ENCODE data around the gene PRKCH. TPM values are rescaled to one million over a fixed set of nuclear protein-coding genes. Genes with fewer than 3 reads are reported as not detected.
A peak's percentile ranks its signal among the peaks of the same experiment; 100 is the strongest.

The PRKCH gene
- total and polyA plus RNA-seq, 4 experiments from 2014 or later = 246 to 284 (median 249) TPM

- ChIA-PET POLR2A (ENCODE audit: partially characterized antibody) (interaction anchor here (0.6 to 19.4 kb wide), 12 partner anchors 9 to 145 kb away, joined by 3 to 578 read pairs (median 4); partner anchors contain the start of gene PRKCH), CTCF (ENCODE audit: partially characterized antibody) (interaction anchor here (0.9 to 10.2 kb wide), 11 partner anchors 9 to 149 kb away, joined by 3 to 84 read pairs (median 5); partner anchors contain the start of gene PRKCH)
- no peaks in the 10 kb centered on the region for H3K27me3 Mint-ChIP-seq
- peak overlapping the region; percentile 77 to 100 (median 92) for H3K4me3 Mint-ChIP-seq
- peak overlapping the region; percentile 31 to 55 for H3K4me3 ChIP-seq (ENCODE audit: low read length in 2 of 2)
- H3K27ac Mint-ChIP-seq = peak overlapping the region in 6 of 7 donors; percentile 91 to 99 (median 97)
- no peaks in the 10 kb centered on the region for H3K27me3 ChIP-seq (ENCODE audit: insufficient read depth, low read length)
- H3K36me3 ChIP-seq (ENCODE audit: insufficient read depth, low read length) = no peaks in the 10 kb centered on the region
- peaks cover 0 to 2% (median 0%) of the 10 kb centered on the region in 8 donors for H3K9me3 Mint-ChIP-seq
- peak overlapping the region; percentile 89 for H3K27ac ChIP-seq (ENCODE audit: low read depth, low read length)
- intact Hi-C loops (cut with micrococcal nuclease) = no loop called here
- peaks cover 31 to 40% of the 10 kb centered on the region in 2 donors for H3K36me3 Mint-ChIP-seq
- peaks cover 94% of the 10 kb centered on the region for H3K4me1 ChIP-seq (ENCODE audit: insufficient read depth, low read length)
- DNase-seq = peak in 1 of 5 donors; percentile 29
- H3K9me3 ChIP-seq (ENCODE audit: control insufficient read depth in 1 of 2, low read length in 2 of 2) = no peaks in the 10 kb centered on the region
- peaks cover 68 to 93% (median 77%) of the 10 kb centered on the region in 4 donors for H3K4me1 Mint-ChIP-seq
Observed at GRCh38 chr14:61330511-61330910, 9.1 kb downstream of the PRKCH start.

GRCh38 chr14:61331992-61332657 is 10.7 kb downstream of the PRKCH start:
- POLR2A ChIA-PET (ENCODE audit: partially characterized antibody) = interaction anchor here (0.9 to 19.4 kb wide), 20 partner anchors 11 to 368 kb away, joined by 3 to 578 read pairs (median 6); partner anchors contain the start of genes PRKCH and TMEM30B
- no peaks in the 10 kb centered on the region for H3K27me3 ChIP-seq (ENCODE audit: insufficient read depth, low read length)
- H3K9me3 ChIP-seq (ENCODE audit: control insufficient read depth in 1 of 2, low read length in 2 of 2) = no peaks in the 10 kb centered on the region
- no peaks in the 10 kb centered on the region for H3K36me3 ChIP-seq (ENCODE audit: insufficient read depth, low read length)
- CTCF ChIA-PET (ENCODE audit: partially characterized antibody) = interaction anchor here (1.2 to 10.2 kb wide), 13 partner anchors 7 to 124 kb away, joined by 3 to 84 read pairs (median 5); partner anchors contain the start of gene PRKCH
- no peak for DNase-seq
- intact Hi-C loops (cut with micrococcal nuclease) = loop anchor here (1.0 kb wide), 1 partner anchor 9 kb away; no protein-coding TSS in a partner anchor
- peaks cover 94% of the 10 kb centered on the region for H3K4me1 ChIP-seq (ENCODE audit: insufficient read depth, low read length)
- Mint-ChIP-seq H3K4me1 (peaks cover 68 to 89% (median 75%) of the 10 kb centered on the region in 4 donors), H3K27me3 (no peaks in the 10 kb centered on the region), H3K9me3 (no peaks in the 10 kb centered on the region), H3K36me3 (peaks cover 25 to 35% of the 10 kb centered on the region in 2 donors), H3K4me3 (peak overlapping the region; percentile 82 to 92 (median 88)), H3K27ac (peak overlapping the region; percentile 93 to 100 (median 99))
- H3K27ac ChIP-seq (ENCODE audit: low read depth, low read length) = peak overlapping the region; percentile 83
- peak overlapping the region; percentile 44 to 48 for H3K4me3 ChIP-seq (ENCODE audit: low read length in 2 of 2)

GRCh38 chr14:61332658-61333029 is 11.3 kb downstream of the PRKCH start:
- H3K9me3 ChIP-seq (ENCODE audit: control insufficient read depth in 1 of 2, low read length in 2 of 2) = no peaks in the 10 kb centered on the region
- DNase-seq = peak in 2 of 5 donors; percentile 23 to 69
- CTCF ChIA-PET (ENCODE audit: partially characterized antibody) = interaction anchor here (0.6 to 10.2 kb wide), 12 partner anchors 8 to 143 kb away, joined by 3 to 84 read pairs (median 4); partner anchors contain the start of gene PRKCH
- Mint-ChIP-seq H3K36me3 (peaks cover 22 to 32% of the 10 kb centered on the region in 2 donors), H3K4me3 (peak overlapping the region; percentile 82 to 92 (median 88)), H3K27ac (peak overlapping the region; percentile 93 to 100 (median 99)), H3K27me3 (no peaks in the 10 kb centered on the region), H3K4me1 (peaks cover 66 to 88% (median 74%) of the 10 kb centered on the region in 4 donors), H3K9me3 (no peaks in the 10 kb centered on the region)
- intact Hi-C loops (cut with micrococcal nuclease) = loop anchor here (1.0 kb wide), 1 partner anchor 9 kb away; no protein-coding TSS in a partner anchor
- H3K4me3 ChIP-seq (ENCODE audit: low read length in 2 of 2) = peak overlapping the region; percentile 44 to 48
- no peaks in the 10 kb centered on the region for H3K27me3 ChIP-seq (ENCODE audit: insufficient read depth, low read length)
- POLR2A ChIA-PET (ENCODE audit: partially characterized antibody) = interaction anchor here (1.0 to 19.4 kb wide), 18 partner anchors 11 to 368 kb away, joined by 3 to 578 read pairs (median 8); partner anchors contain the start of genes PRKCH and TMEM30B
- peaks cover 94% of the 10 kb centered on the region for H3K4me1 ChIP-seq (ENCODE audit: insufficient read depth, low read length)
- no peaks in the 10 kb centered on the region for H3K36me3 ChIP-seq (ENCODE audit: insufficient read depth, low read length)
- peak overlapping the region; percentile 83 for H3K27ac ChIP-seq (ENCODE audit: low read depth, low read length)

- no peak for DNase-seq
- Mint-ChIP-seq H3K4me1 (peaks cover 70 to 89% (median 78%) of the 10 kb centered on the region in 4 donors), H3K36me3 (peaks cover 23 to 36% of the 10 kb centered on the region in 2 donors), H3K4me3 (peak overlapping the region; percentile 82 to 92 (median 88)), H3K27ac (peak overlapping the region; percentile 93 to 100 (median 99)), H3K9me3 (no peaks in the 10 kb centered on the region), H3K27me3 (no peaks in the 10 kb centered on the region)
- Histone ChIP-seq H3K4me1 (ENCODE audit: insufficient read depth, low read length) (peaks cover 96% of the 10 kb centered on the region), H3K4me3 (ENCODE audit: low read length in 2 of 2) (peak overlapping the region; percentile 44 to 48), H3K9me3 (ENCODE audit: control insufficient read depth in 1 of 2, low read length in 2 of 2) (no peaks in the 10 kb centered on the region), H3K27me3 (ENCODE audit: insufficient read depth, low read length) (no peaks in the 10 kb centered on the region), H3K27ac (ENCODE audit: low read depth, low read length) (peak overlapping the region; percentile 83), H3K36me3 (ENCODE audit: insufficient read depth, low read length) (no peaks in the 10 kb centered on the region)
- intact Hi-C loops (cut with micrococcal nuclease) = no loop called here
- ChIA-PET POLR2A (ENCODE audit: partially characterized antibody) (interaction anchor here (1.0 to 19.4 kb wide), 16 partner anchors 11 to 367 kb away, joined by 3 to 578 read pairs (median 10); partner anchors contain the start of genes PRKCH and TMEM30B), CTCF (ENCODE audit: partially characterized antibody) (interaction anchor here (0.6 to 10.2 kb wide), 14 partner anchors 9 to 142 kb away, joined by 3 to 84 read pairs (median 4); partner anchors contain the start of gene PRKCH)
Observed at GRCh38 chr14:61333087-61333486, 11.7 kb downstream of the PRKCH start.

DNA sequence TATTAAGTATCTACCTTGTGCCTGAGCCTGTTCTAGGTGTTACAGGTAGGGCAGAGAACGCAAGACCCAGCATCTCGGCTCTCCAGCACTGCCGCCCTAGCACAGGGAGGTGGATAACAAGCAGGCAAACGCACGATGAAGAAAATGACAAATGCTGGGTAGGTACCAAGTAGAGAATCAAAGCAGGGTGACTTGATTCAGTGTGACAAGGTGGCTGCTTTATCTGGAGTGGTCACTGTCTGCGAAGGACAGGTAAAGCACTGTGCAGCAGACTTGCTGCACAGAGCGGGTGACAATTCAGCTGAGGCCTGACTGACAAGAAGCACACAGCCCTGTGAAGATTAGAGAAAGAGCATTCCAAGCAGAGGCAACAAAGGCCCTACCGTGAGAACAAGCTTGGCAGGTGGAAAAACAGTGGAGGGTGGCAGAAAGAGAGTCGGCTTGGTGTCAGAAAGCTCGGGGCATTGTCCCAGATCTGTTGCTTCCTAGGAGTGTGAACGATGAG is 12.9 kb downstream of the PRKCH start:
- H3K27ac Mint-ChIP-seq = peak overlapping the region; percentile 93 to 100 (median 99)
- DNase-seq = peak in 2 of 5 donors; percentile 43 to 76
- CTCF ChIA-PET (ENCODE audit: partially characterized antibody) = interaction anchor here (1.0 to 10.2 kb wide), 8 partner anchors 10 to 123 kb away, joined by 3 to 84 read pairs (median 4); partner anchors contain the start of gene PRKCH
- peak overlapping the region; percentile 44 to 50 for H3K4me3 ChIP-seq (ENCODE audit: low read length in 2 of 2)
- peak overlapping the region; percentile 83 for H3K27ac ChIP-seq (ENCODE audit: low read depth, low read length)
- intact Hi-C loops (cut with micrococcal nuclease) = loop anchor here (1.0 kb wide), 1 partner anchor 8 kb away; no protein-coding TSS in a partner anchor
- H3K27me3 Mint-ChIP-seq = no peaks in the 10 kb centered on the region
- H3K27me3 ChIP-seq (ENCODE audit: insufficient read depth, low read length) = no peaks in the 10 kb centered on the region
- H3K4me3 Mint-ChIP-seq = peak overlapping the region; percentile 80 to 96 (median 88)
- H3K4me1 Mint-ChIP-seq = peaks cover 74 to 89% (median 80%) of the 10 kb centered on the region in 4 donors
- peaks cover 23 to 33% of the 10 kb centered on the region in 2 donors for H3K36me3 Mint-ChIP-seq
- H3K4me1 ChIP-seq (ENCODE audit: insufficient read depth, low read length) = peaks cover 97% of the 10 kb centered on the region
- H3K9me3 ChIP-seq (ENCODE audit: control insufficient read depth in 1 of 2, low read length in 2 of 2) = no peaks in the 10 kb centered on the region
- H3K36me3 ChIP-seq (ENCODE audit: insufficient read depth, low read length) = no peaks in the 10 kb centered on the region
- H3K9me3 Mint-ChIP-seq = no peaks in the 10 kb centered on the region
- POLR2A ChIA-PET (ENCODE audit: partially characterized antibody) = interaction anchor here (1.0 to 19.4 kb wide), 17 partner anchors 10 to 361 kb away, joined by 3 to 578 read pairs (median 7); partner anchors contain the start of genes HIF1A, PRKCH and TMEM30B

GRCh38 chr14:61335049-61335448 is 13.7 kb downstream of the PRKCH start:
- intact Hi-C loops (cut with micrococcal nuclease) = no loop called here
- CTCF ChIA-PET (ENCODE audit: partially characterized antibody) = interaction anchor here (1.3 to 10.2 kb wide), 5 partner anchors 10 to 122 kb away, joined by 3 to 84 read pairs (median 4); partner anchors contain the start of gene PRKCH
- peaks cover 26 to 28% of the 10 kb centered on the region in 2 donors for H3K36me3 Mint-ChIP-seq
- Histone ChIP-seq H3K27me3 (ENCODE audit: insufficient read depth, low read length) (no peaks in the 10 kb centered on the region), H3K4me3 (ENCODE audit: low read length in 2 of 2) (peak overlapping the region in 1 of 2 donors; percentile 32), H3K4me1 (ENCODE audit: insufficient read depth, low read length) (peaks cover 94% of the 10 kb centered on the region), H3K27ac (ENCODE audit: low read depth, low read length) (peak overlapping the region; percentile 84), H3K9me3 (ENCODE audit: control insufficient read depth in 1 of 2, low read length in 2 of 2) (no peaks in the 10 kb centered on the region), H3K36me3 (ENCODE audit: insufficient read depth, low read length) (no peaks in the 10 kb centered on the region)
- no peaks in the 10 kb centered on the region for H3K27me3 Mint-ChIP-seq
- DNase-seq = peak in 2 of 5 donors; percentile 50 to 53
- H3K9me3 Mint-ChIP-seq = no peaks in the 10 kb centered on the region
- peaks cover 70 to 85% (median 77%) of the 10 kb centered on the region in 4 donors for H3K4me1 Mint-ChIP-seq
- peak overlapping the region; percentile 78 to 87 (median 84) for H3K4me3 Mint-ChIP-seq
- peak overlapping the region; percentile 93 to 100 (median 99) for H3K27ac Mint-ChIP-seq
- POLR2A ChIA-PET (ENCODE audit: partially characterized antibody) = interaction anchor here (1.0 to 19.4 kb wide), 15 partner anchors 9 to 360 kb away, joined by 3 to 578 read pairs (median 5); partner anchors contain the start of genes HIF1A and PRKCH

All from CD4-positive, alpha-beta memory T cell (primary cell).